Breast epithelium (tissue), 3 donors: Measurements from ENCODE around the gene FAM114A1.

Experiments used
- CTCF ChIP-seq, 3 donors: fragments of 450-650 bp; IDR thresholded peaks; one replicate each; pipeline ENCODE4 v1.5.1; 2016 to 2017; ENCODE audit warnings: antibody characterized with exemption in 3 of 3, mild to moderate bottlenecking in 3 of 3, moderate library complexity in 3 of 3
- POLR2A ChIP-seq: fragments of 450-650 bp; IDR thresholded peaks from one replicate; pipeline ENCODE4 v1.6.1; 2016; ENCODE audit warnings: antibody characterized with exemption, mild to moderate bottlenecking, moderate library complexity
- POLR2AphosphoS5 ChIP-seq, 3 donors: sonication (generic); formaldehyde crosslinking; IDR thresholded peaks; one replicate each; pipeline ENCODE4 v1.6.1; 2017; ENCODE audit warnings: antibody characterized with exemption in 3 of 3

GRCh38 chr4:38891051-38891983, 23.7 kb downstream of the FAM114A1 start:
- TF ChIP-seq CTCF (IDR thresholded peaks at IDR 0.05) (no peak), POLR2A (no peak), POLR2AphosphoS5 (IDR thresholded peaks at IDR 0.05) (no peak)
